Osteoblast (primary cell): ENCODE data around the gene RAD51B. TPM values are rescaled to one million over a fixed set of nuclear protein-coding genes. Genes with fewer than 3 reads are reported as not detected.
A peak's percentile ranks its signal among the peaks of the same experiment; 100 is the strongest.

Source experiments
- DNase-seq: peaks from one replicate; pipeline ENCODE4 v3.0.0; 2011; ENCODE audit warnings: low spot score, mixed read lengths; ENCODE audit not compliant: insufficient read length; ENCODE audit errors: missing footprints
- H2AFZ ChIP-seq: 2 replicates; pipeline ENCODE4 v1.6.0; 2011; ENCODE audit warnings: mild to moderate bottlenecking, low read length
- H3K27ac ChIP-seq: 2 replicates; pipeline ENCODE4 v1.5.1; 2011; ENCODE audit warnings: mild to moderate bottlenecking, low read depth, low read length, moderate library complexity
- H3K27me3 ChIP-seq: 2 replicates; pipeline ENCODE4 v1.6.0; 2012; ENCODE audit warnings: mild to moderate bottlenecking, control low read depth, inconsistent platforms, low read length, moderate library complexity; ENCODE audit not compliant: insufficient read depth
- H3K36me3 ChIP-seq: 2 replicates; pipeline ENCODE4 v1.5.1; 2011; ENCODE audit warnings: mild to moderate bottlenecking, low read length, control low read depth, moderate library complexity; ENCODE audit not compliant: insufficient read depth
- H3K4me1 ChIP-seq: 2 replicates; pipeline ENCODE4 v1.5.1; 2011; ENCODE audit warnings: mild to moderate bottlenecking, low read length, control low read depth, moderate library complexity; ENCODE audit not compliant: insufficient read depth
- H3K4me2 ChIP-seq: 2 replicates; pipeline ENCODE4 v1.6.0; 2011; ENCODE audit warnings: mild to moderate bottlenecking, low read length; ENCODE audit not compliant: insufficient read depth
- H3K4me3 ChIP-seq: fragments of 200-600 bp; sonication (generic); 3 replicates; pipeline ENCODE4 v1.5.1; 2012; ENCODE audit warnings: mild to moderate bottlenecking, low read length, inconsistent platforms; ENCODE audit not compliant: insufficient read depth
- H3K79me2 ChIP-seq: 2 replicates; pipeline ENCODE4 v1.6.0; 2012; ENCODE audit warnings: mild to moderate bottlenecking, low read length, control low read depth, inconsistent platforms; ENCODE audit not compliant: insufficient read depth
- H3K9me3 ChIP-seq: 2 replicates; pipeline ENCODE4 v1.5.1; 2011; ENCODE audit warnings: low read depth, low read length, control low read depth
- H4K20me1 ChIP-seq: 2 replicates; pipeline ENCODE4 v1.6.0; 2012; ENCODE audit warnings: mild to moderate bottlenecking, low read length, control low read depth; ENCODE audit not compliant: insufficient read depth
- total RNA-seq: library from RNA; depleted of rRNA; stranded (reverse); fragments of >200 nt; gene quantifications from 2 replicates; pipeline ENCODE4 v1.2.3, GENCODE V29; 2012
- TF ChIP-seq, protein P1 (sequence below): IDR thresholded peaks from 2 replicates; pipeline ENCODE4 v1.5.1; 2011; ENCODE audit warnings: mild to moderate bottlenecking, low read depth, low read length, moderate library complexity; ENCODE audit errors: extremely low read depth

RAD51B gene
- total RNA-seq, 1 donor: 13.8 TPM

DNA sequence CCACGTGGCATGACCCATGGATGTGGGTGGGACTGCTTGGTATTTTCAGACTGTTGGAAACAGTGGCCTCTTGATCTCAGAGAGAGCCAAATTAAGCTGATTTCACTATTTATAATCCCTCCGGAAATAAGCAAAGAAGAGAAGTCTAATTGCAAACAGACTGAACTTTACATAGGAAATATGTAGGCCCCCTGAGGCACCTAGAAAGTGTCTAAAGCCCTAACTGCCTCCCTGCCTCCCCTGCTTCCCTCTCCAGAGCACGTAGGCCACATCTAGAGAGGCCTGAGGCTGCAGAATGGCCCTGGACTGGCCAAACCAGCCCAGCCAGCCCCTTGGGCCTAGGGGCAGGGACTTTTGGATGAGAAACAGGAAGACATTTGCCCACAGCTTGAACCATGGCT lies 849.5 kb downstream of the RAD51B start:
- H3K4me1 ChIP-seq: peaks cover 34% of the 10 kb centered on the region
- no peak overlapping the region for H3K4me3 ChIP-seq
- TF ChIP-seq, protein P1, sequence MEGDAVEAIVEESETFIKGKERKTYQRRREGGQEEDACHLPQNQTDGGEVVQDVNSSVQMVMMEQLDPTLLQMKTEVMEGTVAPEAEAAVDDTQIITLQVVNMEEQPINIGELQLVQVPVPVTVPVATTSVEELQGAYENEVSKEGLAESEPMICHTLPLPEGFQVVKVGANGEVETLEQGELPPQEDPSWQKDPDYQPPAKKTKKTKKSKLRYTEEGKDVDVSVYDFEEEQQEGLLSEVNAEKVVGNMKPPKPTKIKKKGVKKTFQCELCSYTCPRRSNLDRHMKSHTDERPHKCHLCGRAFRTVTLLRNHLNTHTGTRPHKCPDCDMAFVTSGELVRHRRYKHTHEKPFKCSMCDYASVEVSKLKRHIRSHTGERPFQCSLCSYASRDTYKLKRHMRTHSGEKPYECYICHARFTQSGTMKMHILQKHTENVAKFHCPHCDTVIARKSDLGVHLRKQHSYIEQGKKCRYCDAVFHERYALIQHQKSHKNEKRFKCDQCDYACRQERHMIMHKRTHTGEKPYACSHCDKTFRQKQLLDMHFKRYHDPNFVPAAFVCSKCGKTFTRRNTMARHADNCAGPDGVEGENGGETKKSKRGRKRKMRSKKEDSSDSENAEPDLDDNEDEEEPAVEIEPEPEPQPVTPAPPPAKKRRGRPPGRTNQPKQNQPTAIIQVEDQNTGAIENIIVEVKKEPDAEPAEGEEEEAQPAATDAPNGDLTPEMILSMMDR: no peak
- H2AFZ ChIP-seq: no peak overlapping the region
- no peak overlapping the region for H3K4me2 ChIP-seq
- no peak overlapping the region for H3K27ac ChIP-seq
- H3K9me3 ChIP-seq: no peaks in the 10 kb centered on the region
- no peak for DNase-seq
- no peaks in the 10 kb centered on the region for H3K79me2 ChIP-seq
- H3K36me3 ChIP-seq: no peaks in the 10 kb centered on the region
- H4K20me1 ChIP-seq: no peaks in the 10 kb centered on the region
- no peaks in the 10 kb centered on the region for H3K27me3 ChIP-seq

DNA sequence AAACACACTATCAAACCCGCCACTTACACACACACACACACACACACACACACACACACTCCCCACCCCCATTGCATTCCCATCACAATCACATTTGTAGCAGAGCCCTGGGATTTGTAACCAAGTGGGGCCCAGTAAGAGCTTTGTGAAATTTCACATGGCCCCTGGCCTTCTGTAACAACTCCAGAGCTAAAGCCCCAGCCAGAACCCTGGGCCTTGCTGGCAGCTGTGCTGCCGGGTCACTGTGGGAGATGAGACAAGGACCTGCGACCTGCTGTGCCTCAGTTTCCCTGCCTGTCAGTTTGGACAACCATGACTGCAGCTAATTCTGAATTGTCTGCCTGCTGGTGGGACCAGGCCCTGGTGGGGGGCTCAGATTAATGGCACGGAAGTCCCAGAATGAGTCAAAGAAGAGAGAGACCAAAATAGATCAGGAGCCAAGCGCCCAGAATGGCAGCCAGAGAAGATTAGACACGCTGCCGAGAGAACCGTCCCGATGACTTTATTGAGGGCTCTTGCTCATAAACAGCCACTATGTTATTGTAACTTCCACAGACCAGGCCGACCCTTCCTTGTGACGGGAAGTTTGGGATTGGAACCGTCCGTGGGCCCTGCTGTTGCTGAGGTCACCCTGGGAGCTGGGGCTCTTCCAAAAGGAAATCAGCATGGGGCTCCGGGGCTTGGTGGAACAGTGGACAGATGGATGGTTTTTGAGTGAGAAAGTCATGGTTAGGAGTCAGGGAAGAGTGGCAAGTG lies 850.2 kb downstream of the RAD51B start:
- Histone ChIP-seq H3K36me3 (no peaks in the 10 kb centered on the region), H3K79me2 (no peaks in the 10 kb centered on the region), H3K27me3 (no peaks in the 10 kb centered on the region), H3K4me1 (peaks cover 28% of the 10 kb centered on the region), H4K20me1 (no peaks in the 10 kb centered on the region), H2AFZ (peak overlapping the region; percentile 11), H3K27ac (no peak overlapping the region), H3K4me2 (no peak overlapping the region), H3K9me3 (no peaks in the 10 kb centered on the region), H3K4me3 (no peak overlapping the region)
- TF ChIP-seq, protein P1: no peak
- no peak for DNase-seq

DNA sequence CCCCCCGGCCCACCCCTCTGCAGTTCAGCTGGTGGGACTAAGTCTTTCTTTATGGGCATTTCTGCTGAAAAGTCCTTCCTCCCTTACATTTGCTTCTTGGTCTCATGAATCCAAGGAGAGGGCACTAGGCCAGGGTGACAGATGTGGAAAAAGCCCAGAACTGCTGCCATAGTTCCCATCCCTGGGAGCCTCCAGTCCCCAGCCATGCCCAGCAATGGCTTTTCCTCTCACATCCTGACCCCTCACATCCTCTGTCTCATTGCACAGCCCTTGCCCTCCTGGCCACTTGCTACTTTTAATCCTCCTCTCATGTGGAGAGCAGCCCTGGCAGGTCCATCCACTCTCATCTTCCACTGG lies 850.8 kb downstream of the RAD51B start:
- no peak overlapping the region for H2AFZ ChIP-seq
- H3K79me2 ChIP-seq: no peaks in the 10 kb centered on the region
- H3K27ac ChIP-seq: no peak overlapping the region
- no peaks in the 10 kb centered on the region for H3K27me3 ChIP-seq
- no peak overlapping the region for H3K4me3 ChIP-seq
- no peaks in the 10 kb centered on the region for H4K20me1 ChIP-seq
- H3K36me3 ChIP-seq: no peaks in the 10 kb centered on the region
- H3K9me3 ChIP-seq: no peaks in the 10 kb centered on the region
- TF ChIP-seq, protein P1: no peak
- H3K4me1 ChIP-seq: peaks cover 28% of the 10 kb centered on the region
- no peak overlapping the region for H3K4me2 ChIP-seq
- DNase-seq: no peak

DNA sequence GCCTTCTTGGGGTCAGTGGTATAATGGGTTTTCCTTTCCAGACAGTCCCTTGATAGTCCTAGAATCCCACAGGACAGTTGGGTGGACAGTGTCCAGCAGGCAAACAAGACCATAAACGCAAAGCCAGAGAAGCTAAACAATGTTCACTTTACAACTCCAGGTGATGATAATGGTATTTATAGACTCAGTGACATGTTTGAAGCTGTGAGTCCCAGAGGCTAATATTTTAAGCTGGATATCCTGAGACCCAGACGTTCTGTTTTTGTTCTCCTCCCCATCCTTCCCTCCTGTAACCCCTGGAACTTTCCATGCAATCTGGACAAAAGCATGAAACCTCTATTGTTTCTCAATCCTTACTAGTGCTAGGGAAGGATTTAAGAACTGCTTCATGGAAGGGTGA lies 852.3 kb downstream of the RAD51B start:
- peaks cover 19% of the 10 kb centered on the region for H3K4me1 ChIP-seq
- H3K27ac ChIP-seq: no peak overlapping the region
- TF ChIP-seq, protein P1: no peak

More for the DNA sequence above, 852.3 kb downstream of the RAD51B start:
- no peaks in the 10 kb centered on the region for H3K27me3 ChIP-seq
- no peaks in the 10 kb centered on the region for H3K79me2 ChIP-seq
- DNase-seq: no peak
- H4K20me1 ChIP-seq: no peaks in the 10 kb centered on the region
- H3K4me3 ChIP-seq: no peak overlapping the region
- no peak overlapping the region for H3K4me2 ChIP-seq
- no peaks in the 10 kb centered on the region for H3K9me3 ChIP-seq
- H2AFZ ChIP-seq: no peak overlapping the region
- no peaks in the 10 kb centered on the region for H3K36me3 ChIP-seq
